ENCODE measurements around the gene ZDHHC11B. TPM values are rescaled to one million over a fixed set of nuclear protein-coding genes. Genes with fewer than 3 reads are reported as not detected.
A peak's percentile ranks its signal among the peaks of the same experiment; 100 is the strongest.
"Not testable (repeated sequence)": the region's sequence is repeated elsewhere in the genome, so short reads cannot be mapped to it uniquely, and the experiment has no call there.

ZDHHC11B gene
- total RNA-seq, result 10 to 100 TPM in 3 of 4 donors, 1 to 10 TPM in 1; 4.6 to 52.0 (median 28.6) TPM

GRCh38 chr5:784428-785177 lies at the start of gene ZDHHC11B:
Gene ZDHHC11B (minus strand): TSS chr5:784729. CDS start chr5:766919, 17,810 bp downstream.
- H3K36me3 ChIP-seq, H3K27me3 ChIP-seq, H3K9me3 ChIP-seq: not testable (repeated sequence)
- DNase-seq, result peak; percentile 92 to 97 (median 93)
- Histone ChIP-seq H3K4me1 (peaks cover 0 to 23% (median 3%) of the 10 kb centered on the region in 4 donors), H3K4me3 (peak within 1 kb of the TSS; percentile 48 to 78 (median 64)), H3K27ac (peak within 1 kb of the TSS; percentile 61 to 82 (median 68))
- TF ChIP-seq POLR2A (IDR thresholded peaks at IDR 0.05) (peak in 1 of 2 donors; percentile 71), CTCF (IDR thresholded peaks at IDR 0.05) (peak in 1 of 6 experiments; percentile 5)

GRCh38 chr5:834013-834412 lies 49.5 kb upstream of the ZDHHC11B start:
- DNase-seq, result not testable (repeated sequence)

GRCh38 chr5:828194-828593 lies 43.7 kb upstream of the ZDHHC11B start:
- H3K4me1 ChIP-seq, H3K27me3 ChIP-seq, H3K36me3 ChIP-seq, H3K4me3 ChIP-seq, H3K9me3 ChIP-seq, H3K27ac ChIP-seq, DNase-seq: not testable (repeated sequence)

More at GRCh38 chr5:834013-834412, 49.5 kb upstream of the ZDHHC11B start:
- H3K4me1 ChIP-seq, H3K4me3 ChIP-seq, H3K9me3 ChIP-seq, H3K36me3 ChIP-seq, H3K27ac ChIP-seq, H3K27me3 ChIP-seq: not testable (repeated sequence)

- H3K27me3 ChIP-seq, DNase-seq, H3K9me3 ChIP-seq, H3K36me3 ChIP-seq, H3K27ac ChIP-seq, H3K4me3 ChIP-seq, H3K4me1 ChIP-seq: not testable (repeated sequence)
Observed at GRCh38 chr5:825544-825943, 41.0 kb upstream of the ZDHHC11B start.

GRCh38 chr5:821504-821903 lies 37.0 kb upstream of the ZDHHC11B start:
- H3K9me3 ChIP-seq, result no peaks in the 10 kb centered on the region
- no peak overlapping the region for H3K4me3 ChIP-seq
- TF ChIP-seq CTCF (IDR thresholded peaks at IDR 0.05) (peak in 3 of 6 experiments; percentile 22 to 45 (median 37)), POLR2A (IDR thresholded peaks at IDR 0.05) (no peak)
- no peak for DNase-seq
- H3K27me3 ChIP-seq, result no peaks in the 10 kb centered on the region
- no peaks in the 10 kb centered on the region for H3K36me3 ChIP-seq
- no peak overlapping the region for H3K27ac ChIP-seq
- H3K4me1 ChIP-seq, result no peaks in the 10 kb centered on the region

GRCh38 chr5:820245-820644 lies 35.7 kb upstream of the ZDHHC11B start:
- no peak overlapping the region for H3K27ac ChIP-seq
- TF ChIP-seq POLR2A (IDR thresholded peaks at IDR 0.05) (no peak), CTCF (IDR thresholded peaks at IDR 0.05) (peak in 3 of 6 experiments; percentile 52 to 57 (median 55))
- H3K27me3 ChIP-seq, result no peaks in the 10 kb centered on the region
- no peaks in the 10 kb centered on the region for H3K36me3 ChIP-seq
- no peaks in the 10 kb centered on the region for H3K9me3 ChIP-seq
- no peak overlapping the region for H3K4me3 ChIP-seq
- DNase-seq, result no peak
- no peaks in the 10 kb centered on the region for H3K4me1 ChIP-seq

GRCh38 chr5:819078-819477 lies 34.5 kb upstream of the ZDHHC11B start:
- TF ChIP-seq POLR2A (IDR thresholded peaks at IDR 0.05), result no peak
- no peak for TF ChIP-seq CTCF (IDR thresholded peaks at IDR 0.05)
- DNase-seq, result no peak
- H3K27me3 ChIP-seq, result no peaks in the 10 kb centered on the region
- no peak overlapping the region for H3K27ac ChIP-seq
- no peaks in the 10 kb centered on the region for H3K9me3 ChIP-seq
- no peak overlapping the region for H3K4me3 ChIP-seq
- H3K4me1 ChIP-seq, result no peaks in the 10 kb centered on the region
- H3K36me3 ChIP-seq, result no peaks in the 10 kb centered on the region
